Femur (tissue), 1 donor: Measurements from ENCODE around the gene SIM1.
"Not testable (repeated sequence)": the region's sequence is repeated elsewhere in the genome, so short reads cannot be mapped to it uniquely, and the experiment has no call there.

ENCODE experiments used
- DNase-seq: peaks from one replicate; pipeline ENCODE4 v3.0.0-alpha.2; 2017

The SIM1 gene

DNA sequence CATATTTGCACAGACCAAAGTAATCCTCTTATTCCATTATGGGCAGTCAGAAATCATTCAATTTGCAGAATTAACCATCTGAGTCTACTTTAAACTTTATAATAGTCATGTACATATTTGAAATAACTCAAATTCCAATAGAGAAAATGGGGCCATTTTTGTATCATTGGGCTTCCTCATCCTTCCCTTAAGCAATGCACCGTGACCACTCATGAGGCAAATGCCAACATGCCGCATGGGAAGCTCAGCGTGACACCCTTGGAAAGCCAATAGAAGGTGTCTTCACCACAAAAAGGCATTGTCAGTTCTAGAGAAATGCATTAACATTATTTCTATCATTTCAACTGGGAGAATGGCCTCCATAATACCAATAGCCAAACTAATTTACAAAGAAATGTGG, 38.5 kb downstream of the SIM1 start:
- no peak for DNase-seq

DNA sequence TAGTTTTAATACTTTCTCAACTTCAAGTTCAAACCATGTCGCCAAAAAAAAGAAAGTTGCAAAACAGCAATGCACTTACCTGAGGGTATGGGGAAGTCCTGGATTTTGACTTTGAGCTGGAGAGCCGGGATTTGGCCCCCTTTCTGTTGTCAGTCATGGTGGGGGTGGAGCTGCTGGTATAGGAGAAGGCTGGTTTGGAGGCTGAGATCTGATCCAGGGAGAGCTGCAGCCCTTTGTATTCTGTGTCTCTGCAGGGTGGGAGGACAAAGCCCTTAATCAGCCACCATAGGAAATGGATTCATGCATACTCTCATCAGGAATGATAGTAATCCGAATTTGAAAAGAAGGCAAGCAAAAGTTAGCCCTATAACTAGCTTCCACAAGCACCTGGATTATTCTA, 44.0 kb downstream of the SIM1 start:
- DNase-seq = no peak

DNA sequence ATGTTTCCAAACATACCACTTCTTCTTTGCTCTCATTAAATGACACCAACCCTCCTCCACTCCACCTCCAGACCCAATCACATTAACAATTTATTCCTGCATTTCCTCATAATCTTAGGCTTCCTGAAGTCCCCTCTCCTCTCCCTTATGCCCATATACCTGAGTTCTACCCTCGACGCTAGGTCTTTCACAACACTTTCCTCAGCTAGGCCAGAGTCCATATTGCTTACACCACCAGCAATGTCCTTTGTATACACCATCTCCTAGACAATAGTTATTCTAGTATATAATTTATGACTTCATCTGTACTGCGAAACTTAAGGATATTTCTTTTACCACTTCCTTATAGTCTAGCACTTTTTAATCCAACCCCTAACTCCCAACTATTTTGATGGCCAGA, 47.7 kb downstream of the SIM1 start:
- DNase-seq = no peak

DNA sequence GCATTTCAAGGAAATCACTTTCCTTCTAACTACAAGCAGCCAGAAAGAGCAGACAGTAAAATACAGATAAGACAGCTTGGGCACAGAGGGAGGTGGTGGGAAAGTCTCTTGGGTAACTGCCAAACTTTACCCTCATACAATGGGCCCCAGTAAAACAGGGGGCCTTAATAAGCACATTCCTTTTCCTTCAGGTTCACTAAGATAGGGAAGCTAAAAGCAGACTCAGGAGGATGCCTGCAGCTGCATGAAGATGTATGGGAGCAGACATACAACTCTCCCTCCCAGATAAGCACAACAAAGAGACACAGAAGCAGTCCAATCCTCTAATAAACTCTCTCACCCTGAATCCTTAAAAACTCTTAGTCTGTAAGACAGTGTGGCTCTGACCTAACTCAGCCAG, 49.0 kb downstream of the SIM1 start:
- DNase-seq = no peak

DNA sequence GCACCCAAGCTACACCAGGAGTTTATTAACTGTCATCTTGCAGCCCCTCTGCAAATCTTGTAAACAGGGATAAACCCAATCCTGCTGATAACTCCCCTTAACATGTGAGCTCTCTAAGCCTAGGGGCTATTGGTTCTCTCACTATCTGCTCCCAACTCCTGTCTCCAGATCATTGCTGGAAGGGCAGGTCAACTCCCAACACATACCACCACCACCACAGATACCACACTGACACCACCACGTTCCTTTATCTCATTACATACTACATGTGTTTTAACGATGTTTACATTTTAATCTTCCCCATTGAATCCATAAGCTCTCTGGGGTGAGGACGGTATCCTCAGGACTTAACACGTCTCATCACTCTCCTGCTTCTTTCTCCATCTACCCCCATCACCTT, 51.8 kb downstream of the SIM1 start:
- DNase-seq = no peak

DNA sequence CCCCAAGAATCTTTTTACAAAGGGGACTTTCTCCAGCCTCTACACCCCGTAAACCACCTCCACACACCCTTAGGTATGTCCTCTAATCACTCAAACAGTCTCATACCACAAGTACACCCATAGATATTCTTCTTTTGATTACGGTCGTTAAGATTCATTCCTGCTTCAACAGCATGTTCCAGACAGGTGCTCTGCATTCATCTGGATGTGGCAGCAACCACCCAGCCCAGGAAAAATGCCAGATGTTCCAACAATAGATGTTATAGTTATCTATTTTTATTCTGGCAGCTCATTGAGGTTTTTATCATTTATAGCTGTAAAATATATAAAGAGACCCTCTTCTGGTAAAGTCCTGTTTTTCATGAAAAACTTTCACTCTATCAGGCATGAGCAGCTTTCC, 60.7 kb downstream of the SIM1 start:
- DNase-seq = no peak

DNA sequence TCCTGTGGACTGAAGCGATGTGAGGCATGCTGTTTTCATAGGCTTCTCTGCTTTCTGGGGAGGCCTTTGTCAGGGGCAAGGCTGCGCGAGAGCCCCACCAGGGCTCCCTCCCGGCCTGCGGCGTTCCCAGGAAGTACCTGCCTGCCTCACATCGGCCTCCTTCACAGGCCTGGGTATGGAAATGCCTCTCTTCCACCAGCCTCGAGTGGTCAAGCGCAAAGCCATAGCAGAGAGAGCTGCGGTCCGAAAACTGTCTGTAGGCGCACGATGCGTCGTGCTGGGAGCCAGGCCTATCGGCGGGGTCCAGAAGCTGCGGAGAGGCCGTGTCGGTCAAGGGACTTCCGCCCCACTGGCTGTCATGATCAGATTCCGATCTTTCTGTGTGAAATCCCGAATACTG, 71.2 kb downstream of the SIM1 start:
- no peak for DNase-seq

DNA sequence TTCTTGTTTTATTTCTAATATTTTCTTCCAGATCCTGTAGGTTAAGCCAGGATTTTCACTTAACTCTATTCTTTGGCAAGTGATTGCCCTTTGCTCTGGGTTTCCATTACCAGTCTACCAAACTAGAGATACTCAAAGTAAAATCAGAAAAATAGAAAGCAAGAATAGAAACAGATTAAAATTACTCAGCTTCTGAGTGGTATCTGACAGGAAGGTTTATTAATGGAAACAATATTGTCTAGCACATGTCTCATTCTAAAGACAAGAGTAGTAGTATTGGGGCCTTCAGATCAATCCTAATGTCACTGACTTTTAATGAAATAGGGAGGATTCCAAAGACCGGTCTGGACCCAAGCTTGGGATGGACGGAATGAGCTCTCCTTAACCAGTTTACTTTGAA, 72.3 kb downstream of the SIM1 start:
- DNase-seq = no peak

DNA sequence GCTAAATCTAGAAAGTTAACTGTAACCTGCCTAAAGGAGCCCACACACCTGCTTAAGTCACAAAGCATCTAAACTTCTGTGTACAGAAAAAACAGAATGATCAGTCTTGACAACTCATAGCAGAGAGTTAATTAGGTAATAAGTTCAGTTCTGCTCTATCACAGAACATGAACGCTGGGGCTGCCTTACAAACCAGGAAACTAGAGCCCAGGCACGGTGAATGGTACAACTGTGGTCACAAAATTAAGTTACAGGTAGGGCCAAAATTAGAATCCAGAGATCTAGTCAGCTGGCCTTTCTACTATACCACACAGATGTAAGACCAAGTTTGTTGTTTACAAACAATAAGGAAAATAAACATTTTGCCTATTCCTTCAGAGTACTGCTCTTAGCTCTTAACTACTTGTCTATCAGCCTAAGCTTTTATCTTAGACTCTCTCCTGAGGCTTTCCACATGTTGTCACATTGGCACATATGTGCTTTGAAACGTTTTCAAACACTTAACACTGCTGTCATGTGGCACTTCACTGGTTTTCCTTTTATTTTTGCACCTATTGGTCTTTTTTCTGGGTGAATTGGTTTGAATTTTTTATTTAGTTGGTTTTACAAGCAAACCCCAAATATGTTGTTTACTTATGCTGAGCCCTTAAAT, 75.7 kb downstream of the SIM1 start:
- no peak for DNase-seq

DNA sequence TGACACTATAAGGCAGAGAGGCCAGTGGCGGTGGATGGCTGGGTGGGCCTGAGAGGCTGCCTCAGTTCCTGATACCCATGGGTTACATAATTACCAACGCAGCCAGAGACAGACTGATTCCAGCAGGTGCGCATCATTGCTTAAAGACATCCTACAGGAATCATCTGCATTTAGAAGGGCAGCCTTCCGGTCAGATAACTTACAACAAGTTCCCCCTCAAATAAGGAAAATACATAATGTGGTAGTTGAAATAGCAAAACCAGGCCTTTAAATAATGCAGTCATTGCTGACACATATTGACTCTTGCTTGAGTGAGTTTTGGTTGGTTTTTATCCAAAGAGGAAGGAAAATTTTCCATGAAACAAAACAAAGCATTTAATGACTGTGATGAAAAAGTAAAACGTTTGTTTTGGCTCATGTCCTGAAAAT, 81.9 kb downstream of the SIM1 start:
- no peak for DNase-seq

DNA sequence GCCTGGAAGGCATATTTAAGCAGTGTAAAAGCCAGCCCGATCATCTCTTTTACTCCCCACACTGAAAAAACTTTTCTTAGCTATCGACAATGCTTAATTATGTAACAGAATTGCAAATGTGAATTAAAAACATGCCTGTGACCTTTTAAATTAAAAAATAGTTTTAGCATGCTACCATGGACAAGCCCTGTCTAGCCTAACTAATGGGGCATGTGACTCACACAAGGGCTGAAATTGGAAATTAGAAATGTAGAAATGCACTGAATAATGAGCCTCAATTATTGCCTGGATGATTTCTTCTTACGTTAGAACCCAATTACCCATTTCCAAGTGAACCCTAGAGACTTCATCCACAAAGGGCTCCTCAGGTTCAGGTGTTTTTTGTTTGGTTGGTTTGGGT, 82.7 kb downstream of the SIM1 start:
- DNase-seq = no peak

DNA sequence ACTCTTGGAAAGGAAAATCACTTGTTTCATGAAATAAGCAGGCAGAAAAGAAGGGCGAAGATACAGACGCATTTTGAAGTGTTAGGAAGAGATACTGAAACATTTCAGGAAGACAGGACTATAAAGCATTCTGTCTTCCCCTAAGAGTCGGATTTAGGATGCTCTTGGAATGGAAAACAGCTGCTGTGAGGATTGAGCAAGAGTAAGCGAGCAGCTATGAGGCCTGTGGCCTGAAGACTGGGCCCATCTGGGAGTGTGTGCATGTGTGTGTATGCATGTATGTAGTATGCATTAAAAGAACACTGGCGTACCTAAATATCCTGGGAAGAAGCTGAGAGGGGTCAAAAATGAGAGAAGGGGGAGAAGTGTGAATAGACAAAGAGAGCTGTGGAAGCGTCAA, 83.6 kb downstream of the SIM1 start:
- DNase-seq = no peak

DNA sequence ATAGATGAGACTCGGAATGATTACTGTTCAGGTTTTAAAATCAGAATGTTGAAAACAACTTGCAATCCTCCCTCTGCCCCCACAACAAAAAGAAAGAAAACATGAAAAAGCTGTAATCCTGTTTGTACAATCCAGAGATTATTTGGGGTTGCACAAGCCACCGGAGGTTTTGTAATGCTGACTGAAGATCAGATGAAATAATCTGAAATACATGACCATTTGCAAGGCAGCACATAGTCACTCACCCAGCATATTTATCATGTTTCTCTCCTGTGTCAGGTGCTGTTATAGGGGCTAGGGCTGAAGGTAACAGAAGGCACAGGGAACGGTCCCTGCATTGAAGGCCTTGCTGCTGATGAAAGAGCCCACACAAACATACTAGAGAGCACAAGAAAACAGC, 85.3 kb downstream of the SIM1 start:
- DNase-seq = no peak

DNA sequence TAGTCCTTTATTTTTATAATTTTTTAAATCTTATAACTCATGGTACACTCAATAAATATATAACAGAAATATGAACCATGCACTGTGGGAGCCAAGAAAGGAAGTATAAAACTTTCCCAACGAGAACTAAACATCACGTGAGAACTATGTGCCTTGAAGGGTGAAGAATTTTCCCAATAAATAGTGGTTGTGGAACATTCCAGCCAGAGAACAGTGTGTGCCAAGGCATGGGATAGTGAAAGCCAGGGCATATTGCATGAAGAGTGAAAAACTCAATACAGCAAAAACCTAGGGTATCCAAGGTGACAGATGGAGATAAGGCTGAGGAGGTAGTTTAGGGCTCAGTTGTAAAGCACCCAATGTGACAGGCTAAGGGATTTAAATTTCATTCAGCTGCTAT, 86.1 kb downstream of the SIM1 start:
- DNase-seq = no peak

DNA sequence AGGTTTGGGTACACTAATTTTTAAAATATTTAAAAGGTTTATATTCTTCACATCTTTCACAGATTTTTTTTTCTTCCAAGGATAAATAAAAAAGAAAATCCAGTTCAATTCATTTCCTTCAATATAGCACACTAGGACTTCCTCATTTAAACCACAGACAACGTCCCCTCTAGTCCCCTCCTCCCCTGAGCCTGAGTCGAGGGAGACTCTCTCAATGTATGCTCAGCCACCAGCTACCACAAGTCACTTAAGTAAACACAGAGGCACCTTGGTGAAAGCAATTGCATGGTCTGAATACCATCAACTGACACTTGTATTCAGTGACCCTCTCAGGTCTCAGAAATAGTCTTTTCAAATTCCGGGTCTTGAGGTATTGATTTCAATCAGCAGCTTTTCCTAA, 88.6 kb downstream of the SIM1 start:
- DNase-seq = no peak

DNA sequence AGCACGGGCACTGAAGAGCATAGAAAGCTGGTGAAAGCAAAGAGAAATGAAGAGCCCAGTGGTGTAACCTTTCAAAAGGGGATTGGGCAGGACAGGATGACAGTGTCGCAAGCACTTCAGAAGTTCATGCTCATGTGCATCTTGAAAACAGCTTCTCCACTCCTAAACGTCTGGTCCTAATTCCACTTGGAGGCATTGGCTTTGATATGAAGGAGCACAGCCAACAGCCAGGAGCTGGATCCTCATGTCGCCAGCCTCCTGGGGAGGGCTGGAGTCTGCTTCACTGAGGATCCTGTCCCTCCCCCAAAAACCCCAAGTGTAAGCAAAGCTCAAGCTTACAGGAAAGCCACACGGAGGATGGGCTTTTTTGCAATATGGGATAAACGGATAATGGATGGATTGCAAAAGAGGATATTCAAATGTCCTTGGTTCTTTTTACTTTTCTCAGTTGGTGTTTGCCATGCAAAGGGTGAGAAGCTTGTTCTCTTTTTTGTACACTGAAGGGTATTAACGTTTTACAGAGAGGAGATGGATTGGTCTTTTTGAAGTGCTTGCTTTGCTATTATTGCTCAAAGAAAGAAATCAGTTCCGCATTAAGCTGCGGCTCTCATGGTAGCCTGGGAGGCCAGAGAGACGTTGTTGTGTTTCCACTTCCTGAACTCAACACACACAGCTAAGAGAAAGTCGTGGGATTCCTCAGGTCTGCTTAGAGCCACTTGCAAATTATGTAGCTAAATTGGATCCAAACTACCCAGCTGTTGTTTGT, 92.2 kb downstream of the SIM1 start:
- no peak for DNase-seq

DNA sequence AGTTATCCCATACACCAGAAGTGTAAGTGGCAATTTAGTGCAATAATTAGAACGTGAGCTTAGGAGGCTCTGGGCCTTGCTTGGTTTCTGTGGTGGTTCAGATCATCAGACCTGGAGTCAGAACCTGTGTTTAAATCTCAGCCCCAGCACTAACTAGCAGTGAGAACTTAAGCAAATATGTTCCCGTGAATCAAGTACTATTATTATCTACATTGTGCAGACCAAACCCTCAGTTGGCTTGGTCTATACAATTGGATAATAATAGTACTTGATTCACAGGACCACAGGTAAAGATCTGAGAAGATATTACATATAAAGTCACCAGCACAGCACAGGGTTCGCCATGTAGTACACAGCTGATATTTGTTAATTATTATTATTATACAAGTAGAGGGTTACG, 93.1 kb downstream of the SIM1 start:
- DNase-seq = no peak

DNA sequence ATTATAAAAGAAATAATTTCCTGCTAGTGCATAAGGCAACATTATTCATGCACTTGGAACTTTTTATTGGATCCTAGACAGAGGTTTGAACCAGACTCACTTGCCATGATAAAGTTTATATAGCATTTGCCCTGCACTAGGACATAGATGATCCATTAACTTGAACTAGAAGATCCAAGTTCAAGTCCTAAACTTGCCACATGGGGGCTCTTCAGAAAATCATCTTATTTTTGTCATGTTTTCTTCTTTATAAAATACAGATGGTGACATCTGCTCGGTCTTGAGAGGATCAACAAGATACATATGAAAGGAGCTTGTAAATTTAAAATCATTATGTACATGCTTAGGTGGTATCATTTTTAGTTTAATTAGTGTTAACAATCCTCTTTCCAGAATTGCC, 94.5 kb downstream of the SIM1 start:
- no peak for DNase-seq

DNA sequence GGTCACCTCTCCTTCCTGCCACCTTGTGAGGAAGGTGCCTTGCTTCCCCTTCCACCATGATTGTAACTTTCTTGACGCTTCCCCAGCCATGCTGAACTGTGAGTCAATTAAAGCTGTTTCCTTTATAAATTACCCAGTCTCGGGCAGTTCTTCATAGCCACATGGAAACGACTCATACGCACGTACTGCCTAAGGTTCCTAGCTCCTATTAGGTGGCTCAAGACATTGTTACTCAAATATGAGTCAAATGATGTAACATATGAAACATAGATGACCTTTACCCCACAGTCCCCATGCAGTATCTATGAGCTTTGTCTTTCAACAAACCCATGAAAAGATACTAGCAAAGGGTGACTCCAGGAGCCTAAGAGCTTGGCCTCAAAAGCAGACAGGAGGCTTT, 98.3 kb downstream of the SIM1 start:
- no peak for DNase-seq

DNA sequence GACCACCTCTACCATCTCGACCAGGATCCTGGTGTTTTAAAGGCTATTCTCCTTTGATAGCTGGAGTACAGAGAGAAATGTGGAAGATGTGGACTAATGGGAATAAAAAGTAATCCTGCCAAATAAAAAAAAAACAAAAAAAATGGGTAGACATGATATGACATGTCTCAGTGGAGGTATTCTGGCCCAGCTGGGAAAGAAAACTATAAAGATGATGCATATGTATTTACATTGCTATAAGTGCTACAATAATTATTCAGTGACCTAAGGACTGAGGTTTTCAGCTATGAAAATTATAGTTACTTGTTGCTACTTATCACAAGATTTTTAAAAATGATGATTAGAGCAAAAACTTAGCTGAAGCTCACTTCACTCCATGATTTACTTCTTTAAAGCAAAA, 101.1 kb downstream of the SIM1 start:
- no peak for DNase-seq

DNA sequence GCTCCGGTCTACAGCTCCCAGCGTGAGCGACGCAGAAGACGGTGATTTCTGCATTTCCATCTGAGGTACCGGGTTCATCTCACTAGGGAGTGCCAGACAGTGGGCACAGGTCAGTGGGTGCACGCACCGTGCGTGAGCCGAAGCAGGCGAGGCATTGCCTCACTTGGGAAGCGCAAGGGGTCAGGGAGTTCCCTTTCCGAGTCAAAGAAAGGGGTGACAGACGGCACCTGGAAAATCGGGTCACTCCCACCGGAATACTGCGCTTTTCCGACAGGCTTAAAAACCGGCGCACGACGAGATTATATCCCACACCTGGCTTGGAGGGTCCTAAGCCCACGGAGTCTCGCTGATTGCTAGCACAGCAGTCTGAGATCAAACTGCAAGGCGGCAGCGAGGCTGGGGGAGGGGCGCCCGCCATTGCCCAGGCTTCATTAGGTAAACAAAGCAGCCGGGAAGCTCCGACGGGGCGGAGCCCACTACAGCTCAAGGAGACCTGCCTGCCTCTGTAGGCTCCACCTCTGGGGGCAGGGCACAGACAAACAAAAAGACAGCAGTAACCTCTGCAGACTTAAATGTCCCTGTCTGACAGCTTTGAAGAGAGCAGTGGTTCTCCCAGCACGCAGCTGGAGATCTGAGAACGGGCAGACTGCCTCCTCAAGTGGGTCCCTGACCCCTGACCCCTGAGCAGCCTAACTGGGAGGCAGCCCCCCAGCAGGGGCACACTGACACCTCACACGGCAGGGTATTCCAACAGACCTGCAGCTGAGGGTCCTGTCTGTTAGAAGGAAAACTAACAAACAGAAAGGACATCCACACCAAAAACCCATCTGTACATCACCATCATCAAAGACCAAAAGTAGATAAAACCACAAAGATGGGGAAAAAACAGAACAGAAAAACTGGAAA, 109.7 kb downstream of the SIM1 start:
- not testable (repeated sequence) for DNase-seq

DNA sequence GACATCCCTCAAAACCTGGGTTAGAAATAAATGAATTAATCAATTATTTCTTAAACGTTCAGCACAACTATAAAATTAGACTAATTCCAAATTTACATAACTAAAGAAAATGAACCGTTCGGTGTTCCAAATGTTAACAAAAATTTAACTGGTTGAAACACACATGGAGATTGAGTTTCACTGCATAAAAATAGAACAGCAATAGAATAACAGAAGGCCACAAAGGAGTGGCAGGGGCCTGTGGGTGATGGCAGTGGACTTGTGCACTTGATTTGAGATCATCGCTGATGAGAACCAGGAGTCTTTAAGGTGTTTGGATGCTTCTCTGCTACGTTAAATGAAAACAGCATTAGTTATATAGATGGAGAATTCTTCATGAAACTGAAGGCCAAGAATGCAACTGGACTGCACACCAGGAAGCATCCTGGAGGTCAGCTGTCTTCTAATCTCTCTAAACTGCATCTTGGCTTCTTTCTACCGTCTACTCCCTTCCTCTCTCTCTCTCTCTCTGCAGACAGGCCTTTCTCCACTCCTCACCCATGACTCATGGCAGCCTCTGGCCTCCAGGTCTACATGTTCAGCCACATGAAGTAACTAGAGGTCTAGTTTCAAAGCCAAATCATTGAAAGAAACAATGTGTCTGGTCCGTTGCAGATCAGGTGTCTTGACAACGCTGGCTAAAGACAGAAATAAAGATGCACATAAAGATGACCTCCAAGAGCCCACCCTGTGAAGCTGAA, 111.3 kb downstream of the SIM1 start:
- DNase-seq = no peak

DNA sequence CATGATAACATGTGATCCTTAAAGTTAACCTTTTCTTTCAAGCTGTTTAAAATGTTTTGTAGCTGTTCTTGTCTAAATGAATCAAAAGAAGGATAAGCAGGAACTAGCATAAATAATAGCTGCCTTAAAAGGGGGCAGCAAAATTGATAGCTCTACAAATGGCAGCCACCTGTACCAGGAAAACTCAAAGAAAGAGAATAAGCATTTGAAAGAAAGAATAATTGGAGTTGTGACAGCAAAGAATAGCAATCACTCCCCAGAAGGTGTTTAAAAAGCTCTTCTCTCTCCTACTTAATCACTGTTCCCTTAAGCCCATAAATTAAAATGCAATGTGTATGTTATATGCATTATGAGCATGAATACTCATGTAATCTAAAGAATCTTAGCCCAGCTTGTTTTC, 114.6 kb downstream of the SIM1 start:
- DNase-seq = no peak
